Stimulated activated CD4-positive, alpha-beta T cell treated with anti-CD3 and anti-CD28 coated beads, Interleukin-15, amount 100 ng/mL, for 48 hours (primary cell): Measurements from ENCODE around the gene PLEKHS1.
"Not testable (repeated sequence)": the region's sequence is repeated elsewhere in the genome, so short reads cannot be mapped to it uniquely, and the experiment has no call there.

Experiments
- DNase-seq, 2 donors: peaks; one replicate each; pipeline ENCODE4 v3.0.0-alpha.2; 2020; ENCODE audit warnings: low read depth in 2 of 2

PLEKHS1 gene

GRCh38 chr10:113791691-113792090 is 40.2 kb downstream of the PLEKHS1 start:
- no peak for DNase-seq

DNA sequence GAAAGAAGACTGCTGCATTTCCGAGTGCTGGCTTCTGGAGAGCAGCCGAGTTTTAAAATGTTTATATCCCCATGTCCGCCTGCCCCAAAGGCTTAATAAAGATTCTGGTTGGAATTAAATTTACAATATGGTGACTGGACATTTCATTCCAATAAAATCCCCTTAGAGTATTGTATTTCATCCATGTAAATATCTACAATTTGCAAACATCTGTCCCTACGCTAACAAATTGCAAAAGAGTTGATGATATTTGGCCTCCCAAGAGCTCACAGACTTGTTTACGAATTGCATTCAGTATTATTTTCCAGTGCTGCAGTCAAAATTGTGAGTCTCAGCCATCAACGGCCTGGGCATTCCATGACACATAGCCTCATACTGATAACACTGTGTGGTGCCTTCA is 50.1 kb downstream of the PLEKHS1 start:
- DNase-seq = no peak

- no peak for DNase-seq
Measured at GRCh38 chr10:113802997-113803396, 51.5 kb downstream of the PLEKHS1 start.

- DNase-seq = no peak
Measured at GRCh38 chr10:113806503-113806902, 55.0 kb downstream of the PLEKHS1 start.

- no peak for DNase-seq
Measured at GRCh38 chr10:113808168-113808567, 56.7 kb downstream of the PLEKHS1 start.

DNA sequence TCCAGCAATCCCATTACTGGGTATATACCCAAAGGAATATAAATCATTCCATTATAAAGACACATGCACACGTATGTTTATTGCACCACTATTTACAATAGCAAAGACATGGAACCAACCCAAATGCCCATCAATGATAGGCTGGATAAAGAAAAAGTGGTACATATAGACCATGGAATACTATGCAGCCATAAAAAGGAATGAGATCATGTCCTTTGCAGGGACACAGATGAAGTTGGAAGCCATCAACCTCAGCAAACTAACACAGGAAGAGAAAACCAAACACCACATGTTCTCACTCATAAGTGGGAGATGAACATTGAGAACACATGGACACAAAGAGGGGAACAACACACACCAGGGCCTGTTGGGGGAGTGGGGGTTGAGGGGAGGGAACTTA is 63.2 kb downstream of the PLEKHS1 start:
- DNase-seq = not testable (repeated sequence)

GRCh38 chr10:113819989-113820388 is 68.5 kb downstream of the PLEKHS1 start:
- DNase-seq = no peak

DNA sequence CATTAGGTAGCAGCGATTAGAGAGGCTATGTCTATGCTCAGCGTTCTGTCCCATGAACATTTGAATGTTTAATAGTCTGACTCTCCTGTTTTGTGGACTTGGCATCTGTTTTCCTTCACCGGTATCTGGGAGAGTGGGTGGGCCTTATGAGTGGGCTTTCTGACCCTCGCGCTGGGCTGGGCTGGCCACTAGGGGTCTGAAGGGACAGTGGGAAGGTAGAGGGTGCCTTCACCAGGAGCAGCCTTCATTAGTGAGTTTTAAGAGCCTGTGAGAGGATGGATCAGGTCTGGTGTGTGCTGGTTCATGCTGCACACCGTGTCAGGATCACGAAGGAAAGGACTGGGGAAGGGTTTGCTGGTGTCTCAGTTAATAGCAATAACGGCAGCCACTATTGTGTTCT is 69.0 kb downstream of the PLEKHS1 start:
- no peak for DNase-seq

GRCh38 chr10:113821306-113821705 is 69.8 kb downstream of the PLEKHS1 start:
- not testable (repeated sequence) for DNase-seq

GRCh38 chr10:113822174-113822573 is 70.7 kb downstream of the PLEKHS1 start:
- no peak for DNase-seq

DNA sequence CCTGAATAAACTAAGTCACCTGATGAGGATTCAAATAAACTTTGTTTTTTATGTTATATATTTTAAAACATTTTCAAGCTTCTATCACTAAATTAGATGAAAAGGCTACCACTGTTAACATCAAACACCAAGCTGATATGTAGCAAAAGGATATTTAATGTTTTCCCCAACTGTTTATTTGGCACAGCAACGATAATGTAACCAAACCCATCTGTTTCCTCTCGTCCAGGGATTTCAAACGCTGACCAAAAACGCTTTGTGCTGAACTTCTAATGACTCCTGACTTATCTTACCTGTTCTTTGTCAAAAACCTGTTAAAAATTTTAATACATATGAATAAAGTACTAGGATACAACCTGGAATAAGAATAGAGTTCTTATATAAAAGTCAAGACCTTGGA is 71.9 kb downstream of the PLEKHS1 start:
- no peak for DNase-seq

DNA sequence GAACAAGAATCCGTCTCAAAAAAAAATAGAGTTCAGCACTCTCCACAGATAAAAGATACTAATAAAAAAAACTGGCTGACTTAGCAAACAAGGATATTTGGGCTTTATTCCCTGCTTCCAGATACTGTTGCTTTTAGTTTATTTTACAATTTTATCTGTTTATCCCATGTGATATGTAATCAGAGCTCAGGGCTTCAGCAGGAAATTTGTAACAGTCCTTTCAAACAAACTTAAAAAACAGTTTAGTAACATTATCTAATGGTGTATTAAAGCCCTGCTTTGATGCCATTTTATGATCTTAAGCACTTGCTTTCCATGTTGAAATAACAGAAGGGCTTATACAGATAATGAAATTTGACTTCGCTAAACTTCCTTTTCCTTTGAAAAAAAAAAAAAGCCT is 74.3 kb downstream of the PLEKHS1 start:
- DNase-seq = no peak

DNA sequence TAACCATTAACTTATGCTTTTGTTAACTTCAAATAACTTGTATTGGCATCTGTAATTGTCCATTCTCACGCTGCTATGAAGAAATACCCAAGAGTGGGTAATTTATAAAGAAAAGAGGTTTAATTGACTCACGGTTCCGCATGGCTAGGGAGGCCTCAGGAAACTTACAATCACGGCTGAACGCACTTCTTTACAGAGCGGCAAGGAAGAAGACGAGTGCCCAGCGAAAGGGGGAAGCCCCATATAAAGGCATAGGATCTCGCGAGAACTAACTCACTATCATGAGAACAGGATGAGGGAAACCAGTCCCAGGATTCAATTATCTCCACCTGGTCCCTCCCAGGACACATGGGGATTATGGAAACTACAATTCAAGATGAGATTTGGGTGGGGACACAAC is 77.1 kb downstream of the PLEKHS1 start:
- DNase-seq = not testable (repeated sequence)
